HAP-1 (cell line): Measurements from ENCODE around the gene MDM4.
"Not testable (repeated sequence)": the region's sequence is repeated elsewhere in the genome, so short reads cannot be mapped to it uniquely, and the experiment has no call there.

Experiments used
- DNase-seq, 2 experiments: peaks; one replicate each; pipeline ENCODE4 v3.0.0-alpha.2; 2016 to 2020; ENCODE audit warnings: low spot score in 2 of 2
- H3K27me3 ChIP-seq: fragments of 250-450 bp; sonication (Bioruptor Pico); 2 replicates; pipeline ENCODE4 v1.5.1; 2020; ENCODE audit warnings: low read depth, mild to moderate bottlenecking, moderate library complexity
- H3K36me3 ChIP-seq: fragments of 250-450 bp; sonication (Bioruptor Pico); replicated peaks from 2 replicates; pipeline ENCODE4 v1.5.1; 2020; ENCODE audit warnings: mild to moderate bottlenecking
- H3K4me1 ChIP-seq: fragments of 250-450 bp; sonication (Bioruptor Pico); 2 replicates; pipeline ENCODE4 v1.5.1; 2020; ENCODE audit warnings: mild to moderate bottlenecking
- H3K4me3 ChIP-seq: fragments of 250-450 bp; sonication (Bioruptor Pico); 2 replicates; pipeline ENCODE4 v1.5.1; 2020; ENCODE audit warnings: mild to moderate bottlenecking, moderate library complexity
- H3K9me3 ChIP-seq: fragments of 250-450 bp; sonication (Bioruptor Pico); 2 replicates; pipeline ENCODE4 v1.5.1; 2020; ENCODE audit warnings: mild to moderate bottlenecking, moderate library complexity
- in situ Hi-C: fragments of 300-500 bp; cut with MboI; formaldehyde crosslinking; loops from 3 replicates; pipeline ENCODE4 v1.14.3; 2020; ENCODE audit warnings: low sequenced_read_pairs, inconsistent platforms, mixed read lengths

Gene MDM4

DNA sequence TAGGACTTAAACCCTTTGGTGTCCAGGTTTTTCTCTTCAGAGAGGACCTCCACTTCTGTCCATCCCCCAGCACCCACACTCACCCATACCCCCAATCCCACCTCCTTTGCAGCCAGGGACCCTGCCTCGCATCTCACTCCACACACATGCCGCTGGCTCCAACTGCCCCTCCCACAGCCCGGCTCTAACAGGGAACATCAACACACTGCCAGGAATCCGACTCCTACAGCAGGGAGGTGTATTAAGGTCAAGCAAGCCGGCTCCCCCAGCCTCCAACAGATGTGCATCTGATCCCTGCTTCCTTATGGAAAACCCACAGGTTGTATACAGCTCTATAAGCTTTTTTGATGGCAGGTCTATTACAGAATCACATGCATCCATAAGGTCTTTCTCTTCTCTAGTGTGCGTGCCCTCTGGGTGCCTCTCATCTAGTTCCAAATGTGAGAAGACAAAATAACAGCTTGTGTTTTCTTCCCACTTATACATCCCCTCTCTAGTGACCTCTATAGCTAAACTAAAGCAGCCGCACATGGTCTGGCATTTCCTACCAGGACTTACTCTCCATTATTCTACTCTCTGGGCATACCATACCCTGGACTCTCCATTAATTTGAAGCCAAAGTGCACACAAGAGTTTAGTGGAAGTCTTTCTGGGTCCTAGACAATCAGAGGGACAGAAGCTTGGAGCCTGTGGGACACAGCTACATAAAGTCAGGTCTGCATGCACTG lies 37.9 kb upstream of the MDM4 start:
- Histone ChIP-seq H3K36me3 (no peaks in the 10 kb centered on the region), H3K4me3 (no peak overlapping the region), H3K9me3 (no peaks in the 10 kb centered on the region), H3K27me3 (no peaks in the 10 kb centered on the region), H3K4me1 (peaks cover 3% of the 10 kb centered on the region; the same call in 1 of the 2 replicates)
- in situ Hi-C loops = no loop called here
- no peak for DNase-seq

DNA sequence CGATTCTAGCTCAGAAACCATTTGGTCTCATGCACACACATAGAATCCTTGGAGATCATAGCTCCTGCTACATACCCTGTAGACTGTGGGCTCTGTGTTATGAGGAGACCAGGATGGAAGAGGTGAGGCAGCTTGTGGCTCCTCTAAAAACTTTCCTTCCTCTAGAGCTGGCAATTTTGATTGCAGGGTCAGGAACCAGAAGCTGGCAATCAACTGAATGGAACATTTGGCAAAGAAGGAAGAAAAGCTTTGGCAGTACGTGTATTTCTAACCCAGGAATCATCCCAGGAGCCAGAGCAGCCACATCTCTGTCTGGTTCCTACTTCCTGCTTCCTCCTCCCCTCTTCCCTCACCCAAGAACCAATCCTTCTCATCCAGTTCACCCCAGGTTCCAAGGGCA lies 37.3 kb upstream of the MDM4 start:
- no peaks in the 10 kb centered on the region for H3K9me3 ChIP-seq
- in situ Hi-C loops = no loop called here
- H3K4me1 ChIP-seq = peaks cover 3% of the 10 kb centered on the region; the same call in 1 of the 2 replicates
- DNase-seq = no peak
- no peaks in the 10 kb centered on the region for H3K36me3 ChIP-seq
- H3K27me3 ChIP-seq = no peaks in the 10 kb centered on the region
- H3K4me3 ChIP-seq = no peak overlapping the region

DNA sequence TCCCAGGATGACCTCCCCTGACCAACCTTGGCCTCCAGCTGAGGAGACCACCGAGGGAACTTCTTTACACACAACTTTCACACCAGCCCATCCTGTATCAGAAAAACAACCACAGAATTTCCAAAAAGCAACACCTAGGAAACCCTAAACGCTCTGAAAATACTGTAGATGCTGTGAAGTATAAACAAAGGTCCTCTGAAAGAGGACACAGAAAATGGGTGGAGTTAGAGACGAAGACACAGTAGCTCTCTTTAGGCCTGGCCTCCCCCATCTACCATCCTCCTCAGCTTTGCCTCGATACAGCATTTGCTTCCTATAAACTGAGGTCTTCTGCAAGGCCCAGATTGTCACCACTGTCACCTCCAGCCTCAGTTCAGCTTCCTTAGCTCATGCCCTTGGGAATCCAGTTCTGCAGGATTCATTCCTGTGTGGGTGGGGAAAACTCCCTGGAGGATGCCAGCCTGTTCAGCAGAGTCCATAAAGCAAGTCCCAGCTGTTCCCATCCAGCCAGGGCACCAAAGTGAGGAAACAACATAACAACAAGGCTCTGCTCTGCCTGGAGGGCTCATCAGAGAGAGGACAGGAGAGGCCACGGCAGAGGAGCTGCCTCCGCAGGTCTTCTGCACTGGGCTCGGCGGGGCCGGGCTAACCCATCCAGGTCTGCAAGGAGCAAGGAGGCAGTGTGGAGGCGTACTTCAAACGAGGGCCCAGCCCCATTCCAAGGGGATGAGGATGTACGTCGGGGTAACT lies 36.6 kb upstream of the MDM4 start:
- no peak for DNase-seq
- no peaks in the 10 kb centered on the region for H3K36me3 ChIP-seq
- in situ Hi-C loops = no loop called here
- no peaks in the 10 kb centered on the region for H3K9me3 ChIP-seq
- H3K4me3 ChIP-seq = no peak overlapping the region
- H3K4me1 ChIP-seq = peaks cover 3% of the 10 kb centered on the region; the same call in 1 of the 2 replicates
- H3K27me3 ChIP-seq = no peaks in the 10 kb centered on the region

DNA sequence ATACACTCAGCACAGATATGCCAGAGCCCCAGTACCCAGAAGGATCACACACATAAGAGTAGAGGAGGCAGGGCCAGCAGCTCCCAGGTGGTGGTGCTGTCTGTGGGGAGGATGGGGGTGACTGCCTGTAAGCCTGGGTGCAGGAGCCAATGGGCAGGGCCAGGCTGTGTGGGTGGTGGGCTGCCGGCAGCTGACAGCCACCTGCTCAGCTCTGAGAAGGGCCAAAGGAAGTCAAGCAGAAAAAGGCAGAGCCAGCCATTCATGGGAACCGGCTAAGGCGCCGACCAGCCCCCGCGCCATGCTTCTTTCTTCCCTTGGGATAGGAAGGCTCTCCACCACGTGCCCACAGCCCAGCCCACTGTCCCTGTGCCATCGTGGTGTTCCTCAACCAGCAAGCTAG lies 35.7 kb upstream of the MDM4 start:
- Histone ChIP-seq H3K9me3 (no peaks in the 10 kb centered on the region), H3K4me1 (peaks cover 4% of the 10 kb centered on the region; the same call in 1 of the 2 replicates), H3K4me3 (no peak overlapping the region), H3K27me3 (no peaks in the 10 kb centered on the region), H3K36me3 (no peaks in the 10 kb centered on the region)
- in situ Hi-C loops = no loop called here
- DNase-seq = no peak

DNA sequence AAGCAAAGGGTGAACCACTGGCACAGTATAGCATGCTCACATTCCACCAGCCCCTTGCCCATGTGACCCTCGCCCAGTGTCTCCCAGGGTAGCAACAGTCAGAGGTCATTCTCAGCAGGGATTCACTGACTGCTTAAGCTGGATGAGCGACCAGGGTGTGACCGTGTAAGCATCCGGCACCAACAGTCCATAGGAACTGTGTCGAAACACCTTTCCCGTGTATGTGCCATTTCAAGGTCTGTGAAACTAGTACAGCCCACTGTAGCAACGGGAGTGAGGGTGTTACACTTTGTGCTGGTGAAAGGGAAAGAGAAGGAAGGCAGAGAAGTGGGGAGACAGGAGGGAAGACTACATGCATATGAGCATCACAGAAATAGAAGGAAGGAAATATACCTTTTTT lies 32.4 kb upstream of the MDM4 start:
- Histone ChIP-seq H3K4me1 (peaks cover 9% of the 10 kb centered on the region), H3K4me3 (no peak overlapping the region), H3K9me3 (no peaks in the 10 kb centered on the region), H3K27me3 (no peaks in the 10 kb centered on the region), H3K36me3 (no peaks in the 10 kb centered on the region)
- DNase-seq = no peak
- in situ Hi-C loops = no loop called here

DNA sequence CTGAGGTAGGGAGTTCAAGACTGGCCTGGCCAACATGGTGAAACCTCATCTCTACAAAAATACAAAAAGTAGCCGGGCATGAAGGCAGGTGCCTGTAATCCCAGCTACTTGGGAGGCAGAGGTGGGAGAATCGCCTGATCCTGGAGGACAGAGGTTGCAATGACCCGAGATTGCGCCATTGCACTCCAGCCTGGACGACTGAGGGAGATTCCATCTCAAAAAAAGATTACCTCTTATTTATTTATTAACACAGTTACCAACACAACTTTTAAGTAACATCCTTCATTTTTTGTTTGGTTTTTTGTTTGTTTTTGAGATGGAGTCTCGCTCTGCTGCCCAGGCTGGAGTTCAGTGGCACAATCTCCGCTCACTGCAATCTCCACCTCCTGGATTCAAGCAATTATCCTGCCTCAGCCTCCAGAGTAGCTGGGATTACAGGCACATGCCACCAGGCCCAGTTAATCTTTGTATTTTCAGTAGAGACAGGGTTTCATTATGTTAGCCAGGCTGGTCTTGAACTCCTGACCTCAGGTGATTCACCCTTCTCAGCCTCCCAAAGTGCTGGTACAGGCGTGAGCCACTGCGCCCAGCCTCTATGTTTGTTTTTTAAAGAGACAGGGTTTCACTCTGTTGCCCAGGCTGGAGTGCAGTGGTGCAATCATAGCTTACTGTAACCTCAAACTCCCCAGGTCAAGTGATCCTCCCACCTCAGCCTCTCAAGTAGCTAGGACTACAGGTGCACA lies 29.5 kb upstream of the MDM4 start:
- H3K4me3 ChIP-seq, H3K9me3 ChIP-seq, H3K4me1 ChIP-seq, H3K36me3 ChIP-seq, in situ Hi-C loops, H3K27me3 ChIP-seq, DNase-seq: not testable (repeated sequence)

DNA sequence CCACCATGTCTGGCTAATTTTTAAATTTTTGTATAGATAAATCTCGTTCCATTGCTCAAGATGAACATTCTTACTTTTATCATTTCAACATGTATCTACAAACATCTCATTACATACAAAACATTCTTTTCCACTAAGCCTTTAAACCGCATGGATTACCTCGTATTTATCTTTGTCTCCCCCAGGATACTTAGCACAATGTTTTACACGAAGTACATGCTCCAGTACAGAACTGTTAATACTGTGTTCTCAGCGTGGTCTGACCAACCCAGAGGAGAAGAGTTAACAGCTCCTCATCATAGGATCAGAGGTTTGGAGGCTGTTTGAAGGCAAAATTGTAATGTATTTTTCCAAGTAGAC lies 29.0 kb upstream of the MDM4 start:
- DNase-seq = no peak
- Histone ChIP-seq H3K4me1 (peaks cover 5% of the 10 kb centered on the region), H3K27me3 (no peaks in the 10 kb centered on the region), H3K36me3 (no peaks in the 10 kb centered on the region), H3K9me3 (no peaks in the 10 kb centered on the region), H3K4me3 (no peak overlapping the region)
- in situ Hi-C loops = no loop called here

DNA sequence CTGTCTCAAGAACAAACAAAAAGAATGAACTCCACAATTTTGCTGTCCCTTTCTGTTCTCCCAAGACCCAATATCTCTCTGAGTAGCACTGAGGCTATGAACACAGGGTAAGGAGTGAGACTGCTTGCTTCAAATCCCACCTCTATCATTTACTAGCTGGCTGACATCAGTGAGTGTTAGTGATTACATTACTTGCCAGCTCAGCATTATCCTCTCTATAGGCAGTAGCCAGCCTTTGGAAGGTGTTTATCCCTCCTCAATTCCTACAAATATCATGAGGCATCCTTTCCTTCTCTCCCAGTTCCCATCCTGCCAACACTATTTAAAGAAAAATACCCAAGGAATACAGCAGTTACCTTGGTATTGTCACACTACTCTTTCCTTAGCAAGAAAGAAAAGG lies 24.6 kb upstream of the MDM4 start:
- H3K4me3 ChIP-seq = no peak overlapping the region
- in situ Hi-C loops = no loop called here
- H3K9me3 ChIP-seq = no peaks in the 10 kb centered on the region
- DNase-seq = no peak
- peaks cover 8% of the 10 kb centered on the region for H3K4me1 ChIP-seq
- H3K27me3 ChIP-seq = no peaks in the 10 kb centered on the region
- 0 out of 2 replicates have a peak, but pooled peaks cover 3% of the 10 kb centered on the region for H3K36me3 ChIP-seq

DNA sequence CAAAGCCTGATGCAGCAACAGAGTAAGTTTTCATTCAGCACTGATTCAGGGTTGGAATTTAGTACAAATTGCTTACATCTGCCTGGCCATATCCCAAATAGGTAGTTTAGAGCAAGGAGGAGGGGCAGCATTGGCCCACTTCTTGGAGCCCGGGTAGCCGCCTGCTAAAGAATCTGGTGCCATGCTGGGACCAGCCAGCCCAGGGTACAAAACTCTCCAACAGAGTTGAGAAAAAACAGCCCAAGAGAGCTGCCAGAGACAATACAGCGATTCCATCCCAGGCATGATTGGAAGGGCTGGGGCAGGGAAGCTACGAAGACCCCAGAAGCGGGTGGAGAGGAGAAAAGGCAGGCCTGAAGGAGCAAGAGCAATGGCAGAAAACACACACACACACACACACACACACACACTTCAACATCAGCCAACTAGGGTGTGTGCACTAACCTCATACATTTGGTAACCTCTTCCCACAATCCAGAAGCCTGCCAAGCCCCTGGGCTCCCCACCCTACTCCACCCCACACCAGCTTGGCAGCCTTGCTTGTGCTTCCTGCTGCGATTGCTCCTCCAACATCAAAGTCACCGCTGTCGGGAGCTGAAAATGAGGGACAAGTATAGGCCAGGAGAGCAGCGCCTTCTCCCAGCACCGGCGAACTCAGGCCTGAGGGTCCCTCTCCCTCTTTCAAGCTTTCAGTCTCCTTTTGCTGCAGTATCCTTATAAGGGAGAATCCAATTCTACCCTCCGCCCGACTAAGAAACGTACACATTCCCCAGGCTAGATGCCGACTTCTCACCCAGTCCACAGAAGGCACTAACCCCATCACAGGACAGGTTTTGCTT lies 22.8 kb upstream of the MDM4 start:
- Histone ChIP-seq H3K36me3 (0 out of 2 replicates have a peak, but pooled peaks cover 3% of the 10 kb centered on the region), H3K4me1 (peaks cover 8% of the 10 kb centered on the region), H3K27me3 (no peaks in the 10 kb centered on the region), H3K9me3 (no peaks in the 10 kb centered on the region), H3K4me3 (peak overlapping the region; percentile 84)
- DNase-seq = peak; percentile 44
- in situ Hi-C loops = no loop called here

DNA sequence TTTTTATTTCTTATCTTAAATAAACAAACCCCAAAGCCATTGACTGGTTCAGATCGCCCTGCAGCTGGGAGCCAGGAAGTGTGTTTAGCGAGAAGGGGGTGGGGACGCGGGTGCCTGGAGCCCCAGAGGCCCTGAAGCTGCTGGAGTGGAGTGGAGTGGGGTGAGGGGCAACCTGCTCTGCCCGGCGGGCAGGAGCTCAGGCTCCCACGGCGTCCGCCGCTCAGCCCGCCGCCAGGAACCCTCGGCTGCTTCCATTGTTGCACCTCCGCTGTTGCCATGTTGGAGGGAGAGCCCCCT lies 22.3 kb upstream of the MDM4 start:
- Histone ChIP-seq H3K9me3 (no peaks in the 10 kb centered on the region), H3K4me1 (peaks cover 8% of the 10 kb centered on the region), H3K27me3 (no peaks in the 10 kb centered on the region), H3K36me3 (0 out of 2 replicates have a peak, but pooled peaks cover 3% of the 10 kb centered on the region), H3K4me3 (peak overlapping the region; percentile 84)
- in situ Hi-C loops = no loop called here
- peak; percentile 29 to 71 for DNase-seq

DNA sequence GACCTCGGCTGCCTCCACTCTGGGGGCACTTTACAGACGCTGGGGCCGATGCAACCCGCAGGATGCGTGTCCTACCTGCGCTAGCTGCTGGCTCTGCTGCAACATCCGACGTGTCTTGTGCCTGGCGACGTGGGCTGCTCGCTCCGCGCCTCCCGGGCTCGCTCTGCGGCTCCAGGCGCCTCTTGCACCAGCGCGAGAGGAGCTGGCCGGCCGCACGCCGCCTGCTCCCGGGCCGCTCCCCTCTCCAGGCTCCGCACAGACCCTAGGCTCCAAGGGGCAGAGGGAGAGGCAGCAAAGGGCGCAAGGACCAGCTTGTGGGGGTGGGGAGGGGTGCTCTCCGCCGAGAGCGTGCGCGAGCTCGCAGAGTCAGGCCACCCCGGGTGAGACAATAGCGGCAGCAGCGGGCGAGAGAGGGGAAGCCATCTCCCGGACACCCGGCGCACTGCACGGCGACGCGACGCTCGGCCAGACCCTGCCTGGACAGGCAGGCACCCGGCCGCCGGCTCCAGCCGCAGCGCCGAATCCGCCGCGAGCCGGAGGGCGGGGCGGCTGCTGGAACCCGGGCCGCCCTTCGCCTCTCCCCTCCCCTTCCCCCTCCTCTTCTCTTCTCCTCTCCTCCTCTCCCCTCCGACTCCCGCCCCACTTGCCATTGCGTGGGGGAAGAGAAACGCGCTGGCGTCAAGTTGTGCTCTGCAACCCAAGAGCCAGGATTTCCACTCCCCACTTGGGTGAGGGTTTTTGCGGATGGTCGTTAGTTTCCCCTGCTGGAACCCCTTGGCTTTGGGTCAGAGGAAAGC lies 21.7 kb upstream of the MDM4 start, which contains the start of gene PIK3C2B:
PIK3C2B (minus strand) TSS at position 525 of the 797 bp plus-strand sequence. CDS start 25,003 bp downstream, outside the sequence.
- in situ Hi-C loops = no loop called here
- no peaks in the 10 kb centered on the region for H3K9me3 ChIP-seq
- H3K27me3 ChIP-seq = no peaks in the 10 kb centered on the region
- peak within 1 kb of the TSS; percentile 84 for H3K4me3 ChIP-seq
- 0 out of 2 replicates have a peak, but pooled peaks cover 3% of the 10 kb centered on the region for H3K36me3 ChIP-seq
- peak; percentile 89 to 90 for DNase-seq
- peaks cover 8% of the 10 kb centered on the region for H3K4me1 ChIP-seq

DNA sequence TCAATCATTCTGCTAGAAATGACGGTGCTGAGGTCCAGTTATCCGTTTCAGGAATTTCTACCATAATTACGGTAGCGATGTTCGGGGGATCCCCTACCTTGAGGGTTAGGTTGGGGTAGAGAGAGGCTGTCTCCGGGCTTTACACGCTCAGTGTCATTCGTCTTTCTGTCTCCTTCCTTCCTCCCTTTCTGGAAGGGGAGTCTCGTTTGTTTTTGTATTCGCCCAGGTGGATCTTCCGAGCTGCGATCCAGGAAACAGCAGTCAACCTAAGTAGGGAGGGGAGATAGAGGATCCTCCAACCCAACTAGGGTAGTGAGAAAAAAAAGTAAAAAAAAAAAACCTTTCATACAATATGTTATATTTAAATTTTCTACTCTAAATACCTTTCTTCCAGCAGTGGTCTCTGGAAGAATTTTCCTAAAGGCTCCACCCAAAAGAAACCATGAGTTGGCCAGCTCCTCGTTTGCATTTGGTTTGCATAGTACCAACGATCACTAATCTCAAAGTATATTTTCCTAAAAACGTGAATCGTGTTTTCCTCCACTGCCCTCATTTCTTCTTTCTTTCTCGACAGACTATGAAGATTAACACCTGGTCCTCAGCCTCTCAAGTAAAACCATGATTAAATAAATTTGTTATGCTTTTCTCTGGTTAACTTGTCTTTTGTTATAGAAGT lies 21.0 kb upstream of the MDM4 start:
- DNase-seq = no peak
- Histone ChIP-seq H3K4me1 (peaks cover 8% of the 10 kb centered on the region), H3K27me3 (no peaks in the 10 kb centered on the region), H3K36me3 (0 out of 2 replicates have a peak, but pooled peaks cover 3% of the 10 kb centered on the region), H3K4me3 (peak overlapping the region; percentile 84), H3K9me3 (no peaks in the 10 kb centered on the region)
- in situ Hi-C loops = no loop called here
